Prostate gland (tissue), 2 donors: ENCODE measurements around the gene CEACAM16. TPM values are rescaled to one million over a fixed set of nuclear protein-coding genes. Genes with fewer than 3 reads are reported as not detected.
"Not testable (repeated sequence)": the region's sequence is repeated elsewhere in the genome, so short reads cannot be mapped to it uniquely, and the experiment has no call there.

Source experiments
- DNase-seq: peaks from one replicate; pipeline ENCODE4 v3.0.0-alpha.2; 2019; ENCODE audit warnings: low spot score
- H3K27ac ChIP-seq, 2 donors: fragments of 200-600 bp; sonication (generic); 2 replicates each; pipeline ENCODE4 v1.5.1; 2017 to 2019
- H3K27me3 ChIP-seq: fragments of 200-600 bp; sonication (generic); replicated peaks from 2 replicates; pipeline ENCODE4 v1.5.1; 2019; ENCODE audit not compliant: insufficient read depth
- H3K36me3 ChIP-seq, 2 donors: fragments of 200-600 bp; sonication (generic); 1 replicate in 1 of 2; 2 replicates in 1 of 2; pipeline versions ENCODE4 v1.5.1 to v1.8.1; 2017 to 2019
- H3K4me1 ChIP-seq: fragments of 200-600 bp; sonication (generic); replicated peaks from 2 replicates; pipeline ENCODE4 v1.5.1; 2019
- H3K4me3 ChIP-seq, 2 donors: fragments of 200-600 bp; sonication (generic); 2 replicates each; pipeline ENCODE4 v1.5.1; 2017 to 2019
- H3K9me3 ChIP-seq: fragments of 200-600 bp; sonication (generic); 2 replicates; pipeline ENCODE4 v1.5.1; 2017
- CTCF ChIP-seq, 4 experiments: fragments of 200-600 bp in 2 of 4; fragments of 450-650 bp in 2 of 4; sonication (generic) in 2 of 4; IDR thresholded peaks; 1 replicate in 3 of 4; 2 replicates in 1 of 4; pipeline ENCODE4 v1.5.1; 2016 to 2019; ENCODE audit warnings: antibody characterized with exemption in 4 of 4, mild to moderate bottlenecking in 2 of 4, moderate library complexity in 2 of 4
- POLR2A ChIP-seq: fragments of 450-650 bp; IDR thresholded peaks from one replicate; pipeline ENCODE4 v1.6.1; 2016; ENCODE audit warnings: antibody characterized with exemption, mild to moderate bottlenecking
- POLR2AphosphoS5 ChIP-seq: sonication (generic); formaldehyde crosslinking; IDR thresholded peaks from one replicate; pipeline ENCODE4 v1.6.1; 2017; ENCODE audit warnings: antibody characterized with exemption
- WGBS: methylation state at CpG from one replicate; pipeline ENCODE4 v1.1.5; 2018; 5-methylcytosine and 5-hydroxymethylcytosine counted together
- intact Hi-C: fragments of 100-400 bp; cut with DNase I; formaldehyde crosslinking; loops from one replicate; pipeline ENCODE4 v1.14.2; 2022
- total RNA-seq, 2 donors: library from RNA; depleted of rRNA; stranded (reverse); fragments of >200 nt; gene quantifications; one replicate each; pipeline ENCODE4 v1.1.0, GENCODE V29; 2016

Gene CEACAM16
- total RNA-seq, 2 donors from 2014 or later: not detected

- no peak overlapping the region for H3K27ac ChIP-seq
- no peaks in the 10 kb centered on the region for H3K9me3 ChIP-seq
- H3K27me3 ChIP-seq: no peaks in the 10 kb centered on the region
- no peak for DNase-seq
- no peaks in the 10 kb centered on the region for H3K4me1 ChIP-seq
- intact Hi-C loops: no loop called here
- 88% methylated on average over 6 of the region's 6 CpGs for WGBS
- no peaks in the 10 kb centered on the region for H3K36me3 ChIP-seq
- no peak for TF ChIP-seq POLR2AphosphoS5
- TF ChIP-seq CTCF (IDR thresholded peaks at IDR 0.05): no peak
- TF ChIP-seq POLR2A: no peak
- no peak overlapping the region for H3K4me3 ChIP-seq
These were observed 7.7 kb downstream of the CEACAM16 start for GRCh38 chr19:44706506-44707236.

- Histone ChIP-seq H3K36me3 (no peaks in the 10 kb centered on the region), H3K4me3 (no peak overlapping the region), H3K9me3 (no peaks in the 10 kb centered on the region), H3K27ac (no peak overlapping the region), H3K27me3 (no peaks in the 10 kb centered on the region), H3K4me1 (no peaks in the 10 kb centered on the region)
- TF ChIP-seq POLR2AphosphoS5 (no peak), POLR2A (no peak), CTCF (IDR thresholded peaks at IDR 0.05) (no peak)
- intact Hi-C loops: no loop called here
- 93% methylated on average over 20 of the region's 20 CpGs for WGBS
- DNase-seq: no peak
These were observed 8.8 kb downstream of the CEACAM16 start for GRCh38 chr19:44707794-44708193.

GRCh38 chr19:44708940-44709339 is 10.0 kb downstream of the CEACAM16 start:
- H3K27me3 ChIP-seq: no peaks in the 10 kb centered on the region
- H3K9me3 ChIP-seq: no peaks in the 10 kb centered on the region
- TF ChIP-seq POLR2A (no peak), CTCF (IDR thresholded peaks at IDR 0.05) (no peak), POLR2AphosphoS5 (no peak)
- intact Hi-C loops: no loop called here
- H3K36me3 ChIP-seq: no peaks in the 10 kb centered on the region
- H3K4me3 ChIP-seq: no peak overlapping the region
- WGBS: 85% methylated on average over 5 of the region's 5 CpGs
- DNase-seq: no peak
- no peaks in the 10 kb centered on the region for H3K4me1 ChIP-seq
- H3K27ac ChIP-seq: no peak overlapping the region

GRCh38 chr19:44709434-44710266 is 10.7 kb downstream of the CEACAM16 start:
- 78% methylated on average over 4 of the region's 4 CpGs for WGBS
- DNase-seq, intact Hi-C loops: not testable (repeated sequence)

GRCh38 chr19:44710483-44710882 is 11.5 kb downstream of the CEACAM16 start:
- no peak for DNase-seq
- no peaks in the 10 kb centered on the region for H3K36me3 ChIP-seq
- 75% methylated on average over 14 of the region's 14 CpGs for WGBS
- H3K27ac ChIP-seq: no peak overlapping the region
- TF ChIP-seq POLR2A (no peak), CTCF (IDR thresholded peaks at IDR 0.05) (no peak), POLR2AphosphoS5 (no peak)
- no peaks in the 10 kb centered on the region for H3K9me3 ChIP-seq
- no peaks in the 10 kb centered on the region for H3K4me1 ChIP-seq
- no peak overlapping the region for H3K4me3 ChIP-seq
- H3K27me3 ChIP-seq: no peaks in the 10 kb centered on the region
- intact Hi-C loops: no loop called here

More at GRCh38 chr19:44709434-44710266, 10.7 kb downstream of the CEACAM16 start:
- not testable (repeated sequence) for H3K27ac ChIP-seq, H3K36me3 ChIP-seq, H3K4me1 ChIP-seq, H3K9me3 ChIP-seq, H3K4me3 ChIP-seq, H3K27me3 ChIP-seq
